Ascending aorta (tissue), 2 donors: ENCODE data around the gene SLC9B1. TPM values are rescaled to one million over a fixed set of nuclear protein-coding genes. Genes with fewer than 3 reads are reported as not detected.

Experiments
- DNase-seq, 2 donors: peaks; one replicate each; pipeline ENCODE4 v3.0.0-alpha.2; 2019; ENCODE audit warnings: low spot score in 2 of 2
- H3K27ac ChIP-seq, 2 donors: fragments of 200-600 bp; sonication (generic); one replicate each; pipeline ENCODE4 v1.5.1; 2016 to 2017; ENCODE audit warnings: mild to moderate bottlenecking in 1 of 2
- H3K27me3 ChIP-seq: fragments of 200-600 bp; sonication (generic); one replicate; pipeline ENCODE4 v1.5.1; 2017
- H3K36me3 ChIP-seq, 2 donors: fragments of 200-600 bp; sonication (generic); one replicate each; pipeline ENCODE4 v1.5.1; 2016
- H3K4me1 ChIP-seq, 2 donors: fragments of 200-600 bp; sonication (generic); one replicate each; pipeline ENCODE4 v1.5.1; 2016 to 2017; ENCODE audit warnings: mild to moderate bottlenecking in 1 of 2
- H3K4me3 ChIP-seq, 2 donors: fragments of 200-600 bp; sonication (generic); one replicate each; pipeline ENCODE4 v1.5.1; 2016 to 2017; ENCODE audit warnings: mild to moderate bottlenecking in 1 of 2
- H3K9me3 ChIP-seq, 2 donors: fragments of 200-600 bp; sonication (generic); one replicate each; pipeline ENCODE4 v1.5.1; 2016
- CTCF ChIP-seq, 3 experiments: fragments of 200-600 bp in 2 of 3; fragments of 450-650 bp in 1 of 3; sonication (generic) in 2 of 3; IDR thresholded peaks; one replicate each; pipeline ENCODE4 v1.5.1; 2016 to 2019; ENCODE audit warnings: antibody characterized with exemption in 3 of 3, mild to moderate bottlenecking in 1 of 3, moderate library complexity in 1 of 3
- intact Hi-C: fragments of 100-400 bp; cut with DNase I; formaldehyde crosslinking; loops from one replicate; pipeline ENCODE4 v1.15.1; 2023
- total RNA-seq: library from RNA; depleted of rRNA; stranded (reverse); fragments of >200 nt; gene quantifications from one replicate; pipeline ENCODE4 v1.1.0, GENCODE V29; 2016

SLC9B1 gene
- total RNA-seq, 1 donor from 2014 or later: not detected

- no peak for DNase-seq
- Histone ChIP-seq H3K27ac (no peak overlapping the region), H3K4me3 (no peak overlapping the region), H3K36me3 (no peaks in the 10 kb centered on the region), H3K4me1 (peaks cover 3% of the 10 kb centered on the region in 2 donors), H3K9me3 (peaks cover 0 to 22% of the 10 kb centered on the region in 2 donors), H3K27me3 (no peaks in the 10 kb centered on the region)
- intact Hi-C loops: no loop called here
- TF ChIP-seq CTCF (IDR thresholded peaks at IDR 0.05): no peak
Observed at GRCh38 chr4:102862747-102863146, 156.8 kb downstream of the SLC9B1 start.

- H3K36me3 ChIP-seq: no peaks in the 10 kb centered on the region
- peaks cover 0 to 22% of the 10 kb centered on the region in 2 donors for H3K9me3 ChIP-seq
- no peaks in the 10 kb centered on the region for H3K4me1 ChIP-seq
- H3K27ac ChIP-seq: no peak overlapping the region
- no peaks in the 10 kb centered on the region for H3K27me3 ChIP-seq
- TF ChIP-seq CTCF (IDR thresholded peaks at IDR 0.05): no peak
- intact Hi-C loops: no loop called here
- no peak for DNase-seq
- H3K4me3 ChIP-seq: no peak overlapping the region
Observed at GRCh38 chr4:102862016-102862415, 157.5 kb downstream of the SLC9B1 start.

- no peak overlapping the region for H3K4me3 ChIP-seq
- intact Hi-C loops: no loop called here
Observed at GRCh38 chr4:102860611-102861324, 158.7 kb downstream of the SLC9B1 start.

GRCh38 chr4:102858828-102859464 is 160.6 kb downstream of the SLC9B1 start:
- H3K36me3 ChIP-seq: no peaks in the 10 kb centered on the region
- peaks cover 0 to 22% of the 10 kb centered on the region in 2 donors for H3K9me3 ChIP-seq
- TF ChIP-seq CTCF (IDR thresholded peaks at IDR 0.05): no peak
- H3K4me3 ChIP-seq: no peak overlapping the region
- H3K4me1 ChIP-seq: no peaks in the 10 kb centered on the region
- no peak overlapping the region for H3K27ac ChIP-seq
- no peak for DNase-seq
- intact Hi-C loops: no loop called here
- H3K27me3 ChIP-seq: no peaks in the 10 kb centered on the region

More at GRCh38 chr4:102860611-102861324, 158.7 kb downstream of the SLC9B1 start:
- Histone ChIP-seq H3K27me3 (no peaks in the 10 kb centered on the region), H3K9me3 (peaks cover 0 to 22% of the 10 kb centered on the region in 2 donors), H3K36me3 (no peaks in the 10 kb centered on the region), H3K4me1 (no peaks in the 10 kb centered on the region), H3K27ac (no peak overlapping the region)
- no peak for TF ChIP-seq CTCF (IDR thresholded peaks at IDR 0.05)
- no peak for DNase-seq

Other genes starting within 250 kb of the SLC9B1 start
- gene UBE2D3, start 192.2 kb downstream of the SLC9B1 start, total RNA-seq: 379 TPM
- 10.4 TPM for gene CISD2, start 150.7 kb downstream of the SLC9B1 start, total RNA-seq
- gene SLC9B2, start 57.1 kb upstream of the SLC9B1 start, total RNA-seq: 15.6 TPM
- gene BDH2, start 80.1 kb upstream of the SLC9B1 start, total RNA-seq: 13.9 TPM
- not detected for gene CENPE, start 178.6 kb upstream of the SLC9B1 start, total RNA-seq